Type B pancreatic cell (in vitro differentiated cells): ENCODE results near the gene IGF1. TPM values are rescaled to one million over a fixed set of nuclear protein-coding genes. Genes with fewer than 3 reads are reported as not detected.

ENCODE experiments used
- DNase-seq: peaks from one replicate; pipeline ENCODE4 v3.0.0; 2021; ENCODE audit warnings: mixed read lengths; ENCODE audit not compliant: unreplicated experiment; ENCODE audit errors: extremely low spot score
- H3K27ac Mint-ChIP-seq: 2 replicates; pipeline ENCODE4 v1.8.0; 2021; ENCODE audit warnings: mild to moderate bottlenecking, mixed read lengths
- H3K27me3 Mint-ChIP-seq: 2 replicates; pipeline ENCODE4 v1.8.0; 2021; ENCODE audit warnings: mixed read lengths
- H3K36me3 Mint-ChIP-seq: 2 replicates; pipeline ENCODE4 v1.8.0; 2021; ENCODE audit warnings: mixed read lengths
- H3K4me1 Mint-ChIP-seq: one replicate; pipeline ENCODE4 v1.8.0; 2021; ENCODE audit warnings: mixed read lengths; ENCODE audit not compliant: unreplicated experiment
- H3K4me3 Mint-ChIP-seq: 2 replicates; pipeline ENCODE4 v1.8.0; 2021; ENCODE audit warnings: mild to moderate bottlenecking, mixed read lengths
- H3K9me3 Mint-ChIP-seq: 2 replicates; pipeline ENCODE4 v1.8.0; 2021; ENCODE audit warnings: mixed read lengths
- total RNA-seq: library from RNA; stranded (reverse); gene quantifications from 2 replicates; pipeline ENCODE4 v1.2.1, GENCODE V29; 2021; ENCODE audit warnings: low replicate concordance
- TF ChIP-seq, protein P1 (sequence below): fragments of 200-600 bp; sonication (generic); conservative IDR thresholded peaks from 2 replicates; pipeline ENCODE4 v1.5.0; 2021; ENCODE audit warnings: antibody characterized with exemption, mild to moderate bottlenecking

The IGF1 gene
- total RNA-seq, 1 donor from 2014 or later: 16.1 TPM

DNA sequence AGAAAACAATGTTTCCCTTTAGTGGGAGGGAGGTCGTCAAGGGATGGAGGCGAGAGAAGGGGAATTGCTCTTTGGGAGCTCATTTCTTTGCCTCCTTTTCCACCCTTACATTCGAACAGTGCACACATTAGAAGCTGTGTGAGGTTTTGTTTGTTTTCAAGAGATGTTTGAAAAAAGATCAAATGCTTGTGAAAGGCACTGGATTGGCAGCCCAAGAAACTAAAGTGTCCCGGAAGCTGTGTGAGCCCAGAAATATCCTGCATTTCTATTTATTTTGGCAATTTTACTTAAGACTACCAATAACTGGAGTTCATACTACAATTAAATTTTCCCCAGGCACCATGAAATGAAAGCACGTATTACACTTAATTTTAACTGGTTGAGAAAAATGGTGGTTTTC, 67.0 kb downstream of the IGF1 start:
- H3K36me3 Mint-ChIP-seq: peaks cover 3% of the 10 kb centered on the region
- TF ChIP-seq, protein P1, sequence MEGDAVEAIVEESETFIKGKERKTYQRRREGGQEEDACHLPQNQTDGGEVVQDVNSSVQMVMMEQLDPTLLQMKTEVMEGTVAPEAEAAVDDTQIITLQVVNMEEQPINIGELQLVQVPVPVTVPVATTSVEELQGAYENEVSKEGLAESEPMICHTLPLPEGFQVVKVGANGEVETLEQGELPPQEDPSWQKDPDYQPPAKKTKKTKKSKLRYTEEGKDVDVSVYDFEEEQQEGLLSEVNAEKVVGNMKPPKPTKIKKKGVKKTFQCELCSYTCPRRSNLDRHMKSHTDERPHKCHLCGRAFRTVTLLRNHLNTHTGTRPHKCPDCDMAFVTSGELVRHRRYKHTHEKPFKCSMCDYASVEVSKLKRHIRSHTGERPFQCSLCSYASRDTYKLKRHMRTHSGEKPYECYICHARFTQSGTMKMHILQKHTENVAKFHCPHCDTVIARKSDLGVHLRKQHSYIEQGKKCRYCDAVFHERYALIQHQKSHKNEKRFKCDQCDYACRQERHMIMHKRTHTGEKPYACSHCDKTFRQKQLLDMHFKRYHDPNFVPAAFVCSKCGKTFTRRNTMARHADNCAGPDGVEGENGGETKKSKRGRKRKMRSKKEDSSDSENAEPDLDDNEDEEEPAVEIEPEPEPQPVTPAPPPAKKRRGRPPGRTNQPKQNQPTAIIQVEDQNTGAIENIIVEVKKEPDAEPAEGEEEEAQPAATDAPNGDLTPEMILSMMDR: no peak
- H3K4me1 Mint-ChIP-seq: no peaks in the 10 kb centered on the region
- H3K9me3 Mint-ChIP-seq: peaks cover 9% of the 10 kb centered on the region
- H3K27ac Mint-ChIP-seq: no peak overlapping the region
- H3K4me3 Mint-ChIP-seq: no peak overlapping the region
- DNase-seq: no peak
- H3K27me3 Mint-ChIP-seq: peaks cover 11% of the 10 kb centered on the region

DNA sequence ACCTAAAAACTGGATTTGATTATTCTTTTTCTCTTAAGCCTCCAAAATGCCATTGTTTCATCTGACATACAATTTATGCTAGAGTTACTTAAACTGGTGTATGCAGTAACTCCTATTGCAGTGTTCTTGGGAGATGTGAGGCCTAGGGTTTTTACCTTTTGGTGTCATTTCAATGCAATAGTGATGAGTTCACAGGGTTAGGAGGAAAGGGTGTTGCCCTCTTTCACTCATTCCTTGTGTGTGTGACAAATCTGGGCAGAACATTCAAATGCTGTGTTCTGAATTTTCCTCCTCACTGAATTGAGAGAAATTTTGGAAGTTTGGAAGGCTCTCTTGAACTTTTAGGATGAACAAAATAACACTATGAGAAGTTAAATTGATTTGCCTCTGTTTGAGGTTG, 69.9 kb downstream of the IGF1 start:
- no peak for DNase-seq
- Mint-ChIP-seq H3K9me3 (no peaks in the 10 kb centered on the region), H3K36me3 (no peaks in the 10 kb centered on the region), H3K4me3 (no peak overlapping the region), H3K4me1 (peaks cover 6% of the 10 kb centered on the region), H3K27me3 (peaks cover 1% of the 10 kb centered on the region), H3K27ac (no peak overlapping the region)
- TF ChIP-seq, protein P1: no peak

DNA sequence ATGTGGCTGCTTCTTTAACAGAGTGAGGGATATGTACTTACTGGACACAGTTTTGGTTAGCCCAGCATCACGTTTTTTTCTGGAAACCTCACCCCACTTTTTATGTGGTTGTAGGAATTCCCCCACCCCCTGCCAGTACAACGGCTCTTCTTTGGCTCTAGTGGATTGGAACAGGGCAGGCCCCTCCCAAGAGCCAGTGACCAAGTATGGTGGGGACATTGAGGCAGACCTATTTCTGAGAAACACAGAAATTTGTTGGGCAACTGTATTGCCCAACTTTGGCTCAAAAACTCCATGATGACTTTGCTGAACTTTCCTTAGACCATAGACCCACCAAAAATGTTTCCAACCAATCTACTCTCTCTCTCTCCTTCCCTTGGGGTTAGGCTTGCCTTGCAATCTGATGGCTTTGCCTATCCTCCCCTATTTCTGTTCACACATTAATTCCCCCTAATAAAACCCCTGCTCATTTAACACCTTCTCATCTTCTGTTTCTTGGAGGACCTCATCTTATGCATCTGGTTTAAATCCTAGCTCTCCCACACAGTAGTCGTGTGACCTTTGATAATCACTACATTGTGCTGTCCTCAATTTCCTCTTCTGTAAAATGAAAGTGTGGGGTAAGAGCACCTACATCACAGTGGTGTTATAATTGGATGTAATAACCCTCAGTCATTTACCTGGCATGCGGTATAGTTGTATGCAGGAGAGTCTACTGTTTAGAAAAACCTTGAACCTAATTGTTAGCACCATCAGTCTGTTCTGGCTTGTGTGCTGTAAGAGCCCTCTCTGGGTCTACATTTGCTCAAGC, 71.7 kb downstream of the IGF1 start:
- H3K27me3 Mint-ChIP-seq: no peaks in the 10 kb centered on the region
- TF ChIP-seq, protein P1: no peak
- no peak overlapping the region for H3K4me3 Mint-ChIP-seq
- no peak for DNase-seq
- no peaks in the 10 kb centered on the region for H3K9me3 Mint-ChIP-seq
- no peak overlapping the region for H3K27ac Mint-ChIP-seq
- no peaks in the 10 kb centered on the region for H3K36me3 Mint-ChIP-seq
- peaks cover 6% of the 10 kb centered on the region for H3K4me1 Mint-ChIP-seq

DNA sequence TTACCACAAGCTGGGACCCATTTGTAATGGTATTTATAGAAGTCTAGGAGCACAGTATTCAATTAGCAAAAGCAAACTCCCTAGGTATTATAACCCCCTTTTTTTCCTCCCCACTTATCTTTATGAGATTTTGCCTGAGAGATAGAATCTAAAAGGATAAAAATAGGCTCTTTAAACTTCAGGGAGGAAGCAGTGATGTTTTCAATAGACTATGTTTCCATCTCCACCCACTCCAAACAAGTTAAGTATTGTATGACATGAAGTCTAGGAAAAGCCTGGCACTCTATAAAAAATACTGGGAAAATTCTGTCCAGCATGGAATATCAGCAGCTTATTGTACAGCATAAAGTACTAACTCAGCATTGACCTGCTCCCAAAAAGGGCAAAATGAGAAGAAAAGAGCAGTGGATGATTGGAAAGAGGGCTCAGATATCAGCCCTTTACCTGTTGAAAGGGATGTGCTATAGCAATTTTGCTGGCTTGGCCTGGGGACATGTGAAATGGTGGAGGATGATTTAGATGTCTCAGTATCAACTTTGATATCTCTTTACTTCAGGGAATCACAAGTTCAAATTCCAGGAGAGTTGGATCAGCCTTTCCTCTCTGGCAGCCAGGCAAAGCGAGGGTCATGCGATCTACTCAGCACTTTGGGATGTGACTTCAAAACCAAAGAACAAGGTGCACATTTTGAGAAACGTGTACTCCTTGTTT, 72.4 kb downstream of the IGF1 start:
- TF ChIP-seq, protein P1: no peak
- no peak overlapping the region for H3K27ac Mint-ChIP-seq
- H3K27me3 Mint-ChIP-seq: no peaks in the 10 kb centered on the region
- DNase-seq: no peak
- H3K4me1 Mint-ChIP-seq: peaks cover 6% of the 10 kb centered on the region
- H3K36me3 Mint-ChIP-seq: no peaks in the 10 kb centered on the region
- no peak overlapping the region for H3K4me3 Mint-ChIP-seq
- H3K9me3 Mint-ChIP-seq: no peaks in the 10 kb centered on the region

DNA sequence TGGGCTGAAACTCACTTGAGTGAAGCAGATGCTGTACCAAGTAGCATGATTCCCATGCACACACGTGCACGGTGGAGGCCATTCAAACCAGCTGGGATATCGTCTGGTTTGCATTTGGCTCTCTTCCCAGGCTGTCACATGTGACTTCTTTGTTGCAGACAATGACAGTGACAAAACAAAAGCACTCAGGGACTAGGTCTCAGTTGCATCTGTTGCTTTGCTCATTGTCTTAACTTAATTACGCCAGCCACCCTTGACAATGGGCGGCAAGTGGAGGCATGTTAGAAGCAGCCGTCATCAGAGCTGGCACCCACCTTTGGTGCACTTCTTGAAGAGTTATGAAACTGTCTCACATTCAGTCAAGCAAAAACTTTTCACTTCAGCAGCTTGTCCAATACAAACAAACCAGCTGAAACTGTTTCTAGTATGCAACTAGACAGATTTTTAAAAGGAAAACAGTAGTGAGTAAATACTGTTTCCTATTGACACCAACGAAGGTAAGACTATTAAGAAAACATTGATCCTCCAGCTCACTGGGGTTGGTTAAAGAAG, 74.3 kb downstream of the IGF1 start:
- TF ChIP-seq, protein P1: no peak
- Mint-ChIP-seq H3K27ac (peak overlapping the region; percentile 18), H3K4me1 (peaks cover 6% of the 10 kb centered on the region), H3K27me3 (peaks cover 2% of the 10 kb centered on the region), H3K36me3 (no peaks in the 10 kb centered on the region), H3K9me3 (no peaks in the 10 kb centered on the region), H3K4me3 (no peak overlapping the region)
- DNase-seq: no peak
